HepG2 (cell line): ENCODE results near the gene CUL9. TPM values are rescaled to one million over a fixed set of nuclear protein-coding genes. Genes with fewer than 3 reads are reported as not detected.

Experiments used
- ARHGAP35 ChIP-seq: sonication (generic); formaldehyde crosslinking; IDR thresholded peaks from 2 replicates; pipeline ENCODE4 v1.9.0; 2022; ENCODE audit warnings: mild to moderate bottlenecking, inconsistent platforms, moderate library complexity, missing genetic modification reagents, borderline replicate concordance
- ASH2L ChIP-seq: fragments of 300-600, 200-600 bp; sonication (generic); IDR thresholded peaks from 2 replicates; pipeline ENCODE4 v1.7.0; 2017; ENCODE audit warnings: low read depth, mild to moderate bottlenecking, moderate library complexity, mixed read lengths, low read length; ENCODE audit not compliant: insufficient read length
- FOXA3 ChIP-seq: IDR thresholded peaks from 2 replicates; pipeline ENCODE4 v1.6.1; 2016; ENCODE audit warnings: missing genetic modification reagents, missing compliant biosample characterization
- FOXJ3 ChIP-seq: sonication (generic); formaldehyde crosslinking; IDR thresholded peaks from 2 replicates; pipeline ENCODE4 v1.4.0; 2020; ENCODE audit warnings: missing genetic modification reagents, mild to moderate bottlenecking, borderline replicate concordance
- FOXM1 ChIP-seq: sonication (generic); formaldehyde crosslinking; IDR thresholded peaks from 2 replicates; pipeline ENCODE4 v1.5.0; 2020; ENCODE audit warnings: missing genetic modification reagents
- IRX3 ChIP-seq: sonication (generic); formaldehyde crosslinking; IDR thresholded peaks from 2 replicates; pipeline ENCODE4 v1.8.1; 2023; ENCODE audit warnings: mild to moderate bottlenecking, low read depth, missing genetic modification reagents, borderline replicate concordance
- KAT7 ChIP-seq: IDR thresholded peaks from 2 replicates; pipeline ENCODE4 v1.6.1; 2018; ENCODE audit warnings: borderline replicate concordance, missing compliant biosample characterization
- KDM2A ChIP-seq: sonication (generic); formaldehyde crosslinking; IDR thresholded peaks from 2 replicates; pipeline ENCODE4 v1.4.0; 2020; ENCODE audit warnings: low read depth, missing genetic modification reagents, borderline replicate concordance
- MIER3 ChIP-seq: IDR thresholded peaks from 2 replicates; pipeline ENCODE4 v1.6.1; 2016; ENCODE audit warnings: missing compliant biosample characterization, borderline replicate concordance
- NFKBIZ ChIP-seq: IDR thresholded peaks from 2 replicates; pipeline ENCODE4 v1.6.1; 2018; ENCODE audit warnings: missing genetic modification reagents, missing compliant biosample characterization
- SAP130 ChIP-seq: IDR thresholded peaks from 2 replicates; pipeline ENCODE4 v1.6.1; 2016; ENCODE audit warnings: low read depth
- SCMH1 ChIP-seq: sonication (generic); formaldehyde crosslinking; IDR thresholded peaks from 2 replicates; pipeline ENCODE4 v1.9.0; 2021; ENCODE audit warnings: missing genetic modification reagents, mild to moderate bottlenecking, borderline replicate concordance
- TAF15 ChIP-seq: fragments of 200-400 bp; formaldehyde crosslinking; IDR thresholded peaks from one replicate; pipeline ENCODE4 v1.6.1; 2018; ENCODE audit warnings: mild to moderate bottlenecking, low read depth, low read length; ENCODE audit not compliant: poor library complexity, severe bottlenecking
- ZNF230 ChIP-seq: sonication (generic); formaldehyde crosslinking; IDR thresholded peaks from 2 replicates; pipeline ENCODE4 v1.4.0; 2020; ENCODE audit warnings: mild to moderate bottlenecking, missing genetic modification reagents
- ZNF564 ChIP-seq: sonication (generic); formaldehyde crosslinking; IDR thresholded peaks from 2 replicates; pipeline ENCODE4 v1.8.1; 2023; ENCODE audit warnings: mild to moderate bottlenecking, missing genetic modification reagents
- ZNF792 ChIP-seq: IDR thresholded peaks from 2 replicates; pipeline ENCODE4 v1.6.1; 2016
- ZNF891 ChIP-seq: sonication (generic); formaldehyde crosslinking; IDR thresholded peaks from 2 replicates; pipeline ENCODE4 v1.5.0; 2020; ENCODE audit warnings: mild to moderate bottlenecking, missing genetic modification reagents
- polyA plus RNA-seq, 8 experiments: library from polyadenylated mRNA; depleted of rRNA in 3 of 8; stranded (reverse) in 7 of 8; unstranded in 1 of 8; fragments of >200 nt; fragmentation: Illumina TruSeq in 4 of 8; extraction: Trizol in 4 of 8; gene quantifications; 2 replicates each; pipeline versions ENCODE4 v1.2.1 to v1.2.3, GENCODE V29; 2011 to 2016; ENCODE audit warnings: low read depth in 4 of 8, missing spikeins in 1 of 8, mixed read lengths in 1 of 8; ENCODE audit not compliant: insufficient read depth in 1 of 8
- total RNA-seq, 5 experiments: library from RNA; depleted of rRNA; stranded (reverse); fragments of >200 nt; fragmentation: Illumina TruSeq; extraction: Trizol; gene quantifications; 2 replicates each; pipeline ENCODE4 v1.2.3, GENCODE V29; 2016; ENCODE audit warnings: low read depth in 1 of 5
- TF ChIP-seq, protein P1 (sequence below): sonication (generic); formaldehyde crosslinking; IDR thresholded peaks from 2 replicates; pipeline ENCODE4 v1.4.0; 2020; ENCODE audit warnings: missing genetic modification reagents, borderline replicate concordance
- TF ChIP-seq, protein P2 (sequence below): IDR thresholded peaks from 2 replicates; pipeline ENCODE4 v1.6.1; 2012; ENCODE audit warnings: low read length, improper control_type of control experiment
- TF ChIP-seq, protein P3 (sequence below): sonication (generic); formaldehyde crosslinking; IDR thresholded peaks from 2 replicates; pipeline ENCODE4 v1.4.0; 2020; ENCODE audit warnings: missing genetic modification reagents, low read depth, mild to moderate bottlenecking, borderline replicate concordance
- TF ChIP-seq, protein P4 (sequence below): sonication (generic); formaldehyde crosslinking; IDR thresholded peaks from 2 replicates; pipeline ENCODE4 v1.5.0; 2020; ENCODE audit warnings: missing genetic modification reagents

The CUL9 gene
- total and polyA plus RNA-seq, 2 of the 13 experiments (the other 11 are each of a cell fraction or from before 2014, with no cell fraction given), result 11.4 to 13.7 TPM

DNA sequence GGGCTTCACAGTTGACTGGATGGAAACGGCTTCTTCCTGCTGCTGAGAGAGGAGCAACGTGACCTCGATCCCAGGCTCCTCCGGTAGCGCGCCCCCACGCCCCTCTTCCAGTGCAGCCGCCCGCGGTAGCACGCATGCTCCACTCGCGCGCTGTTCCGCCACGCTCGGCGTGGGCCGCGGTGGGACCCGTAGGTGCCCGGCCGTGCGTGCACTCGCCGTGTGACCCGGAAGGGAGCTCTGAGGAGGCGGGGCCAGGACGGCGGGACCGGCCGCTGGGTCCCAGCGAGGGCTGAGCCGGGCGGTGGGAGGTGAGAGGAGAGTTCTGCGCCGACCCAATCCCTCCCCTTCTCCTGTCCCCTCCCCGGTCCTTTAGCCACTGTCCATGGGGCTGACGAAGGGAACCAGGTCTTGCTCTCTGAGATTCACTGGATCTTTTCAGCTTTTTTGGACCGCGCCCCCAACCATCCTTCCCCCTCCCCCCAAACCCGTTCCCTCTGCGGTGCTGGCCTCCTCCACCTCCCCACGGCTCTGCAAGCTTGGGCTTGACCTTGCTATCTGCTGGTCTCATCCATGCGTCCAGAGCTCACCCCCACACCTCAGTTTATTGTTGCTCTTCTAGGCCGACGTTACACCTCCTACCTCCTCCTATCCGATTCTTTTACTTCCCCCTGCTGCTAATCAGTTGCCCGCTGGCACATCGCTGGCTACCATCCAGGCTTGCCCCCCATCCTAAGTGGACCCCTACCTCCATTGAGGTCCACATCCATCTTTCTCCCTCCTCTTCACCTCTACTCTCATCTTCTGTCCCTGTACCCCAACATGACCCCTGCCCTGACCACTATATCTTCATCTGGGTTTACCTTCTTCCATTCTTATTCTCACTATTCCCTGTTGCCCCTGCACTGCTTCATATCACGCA, at the start of gene CUL9 (continued):
- TF ChIP-seq, protein P1, sequence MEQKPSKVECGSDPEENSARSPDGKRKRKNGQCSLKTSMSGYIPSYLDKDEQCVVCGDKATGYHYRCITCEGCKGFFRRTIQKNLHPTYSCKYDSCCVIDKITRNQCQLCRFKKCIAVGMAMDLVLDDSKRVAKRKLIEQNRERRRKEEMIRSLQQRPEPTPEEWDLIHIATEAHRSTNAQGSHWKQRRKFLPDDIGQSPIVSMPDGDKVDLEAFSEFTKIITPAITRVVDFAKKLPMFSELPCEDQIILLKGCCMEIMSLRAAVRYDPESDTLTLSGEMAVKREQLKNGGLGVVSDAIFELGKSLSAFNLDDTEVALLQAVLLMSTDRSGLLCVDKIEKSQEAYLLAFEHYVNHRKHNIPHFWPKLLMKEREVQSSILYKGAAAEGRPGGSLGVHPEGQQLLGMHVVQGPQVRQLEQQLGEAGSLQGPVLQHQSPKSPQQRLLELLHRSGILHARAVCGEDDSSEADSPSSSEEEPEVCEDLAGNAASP (CRISPR knock-in tag), result peak; percentile 74
- TF ChIP-seq, protein P2, sequence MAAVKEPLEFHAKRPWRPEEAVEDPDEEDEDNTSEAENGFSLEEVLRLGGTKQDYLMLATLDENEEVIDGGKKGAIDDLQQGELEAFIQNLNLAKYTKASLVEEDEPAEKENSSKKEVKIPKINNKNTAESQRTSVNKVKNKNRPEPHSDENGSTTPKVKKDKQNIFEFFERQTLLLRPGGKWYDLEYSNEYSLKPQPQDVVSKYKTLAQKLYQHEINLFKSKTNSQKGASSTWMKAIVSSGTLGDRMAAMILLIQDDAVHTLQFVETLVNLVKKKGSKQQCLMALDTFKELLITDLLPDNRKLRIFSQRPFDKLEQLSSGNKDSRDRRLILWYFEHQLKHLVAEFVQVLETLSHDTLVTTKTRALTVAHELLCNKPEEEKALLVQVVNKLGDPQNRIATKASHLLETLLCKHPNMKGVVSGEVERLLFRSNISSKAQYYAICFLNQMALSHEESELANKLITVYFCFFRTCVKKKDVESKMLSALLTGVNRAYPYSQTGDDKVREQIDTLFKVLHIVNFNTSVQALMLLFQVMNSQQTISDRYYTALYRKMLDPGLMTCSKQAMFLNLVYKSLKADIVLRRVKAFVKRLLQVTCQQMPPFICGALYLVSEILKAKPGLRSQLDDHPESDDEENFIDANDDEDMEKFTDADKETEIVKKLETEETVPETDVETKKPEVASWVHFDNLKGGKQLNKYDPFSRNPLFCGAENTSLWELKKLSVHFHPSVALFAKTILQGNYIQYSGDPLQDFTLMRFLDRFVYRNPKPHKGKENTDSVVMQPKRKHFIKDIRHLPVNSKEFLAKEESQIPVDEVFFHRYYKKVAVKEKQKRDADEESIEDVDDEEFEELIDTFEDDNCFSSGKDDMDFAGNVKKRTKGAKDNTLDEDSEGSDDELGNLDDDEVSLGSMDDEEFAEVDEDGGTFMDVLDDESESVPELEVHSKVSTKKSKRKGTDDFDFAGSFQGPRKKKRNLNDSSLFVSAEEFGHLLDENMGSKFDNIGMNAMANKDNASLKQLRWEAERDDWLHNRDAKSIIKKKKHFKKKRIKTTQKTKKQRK, result no peak
- TF ChIP-seq ZNF230 (CRISPR knock-in tag) (peak; percentile 94), ARHGAP35 (CRISPR knock-in tag) (peak; percentile 94), ZNF564 (CRISPR knock-in tag) (no peak), ZNF792 (peak; percentile 88; the same call in 1 of the 2 replicates), FOXA3 (peak; percentile 68), ZNF891 (no peak), MIER3 (CRISPR knock-in tag) (peak; percentile 87; the same call in 1 of the 2 replicates), SCMH1 (CRISPR knock-in tag) (no peak), FOXJ3 (CRISPR knock-in tag) (no peak), IRX3 (CRISPR knock-in tag) (no peak), NFKBIZ (CRISPR knock-in tag) (peak; percentile 87), ASH2L (peak; percentile 75), SAP130 (CRISPR knock-in tag) (peak; percentile 99), TAF15 (no peak), KAT7 (0 out of 2 replicates have a peak, but pooled peaks have one; percentile 86), FOXM1 (0 out of 2 replicates have a peak, but pooled peaks have one; percentile 21), KDM2A (CRISPR knock-in tag) (peak; percentile 100)
- TF ChIP-seq, protein P3, sequence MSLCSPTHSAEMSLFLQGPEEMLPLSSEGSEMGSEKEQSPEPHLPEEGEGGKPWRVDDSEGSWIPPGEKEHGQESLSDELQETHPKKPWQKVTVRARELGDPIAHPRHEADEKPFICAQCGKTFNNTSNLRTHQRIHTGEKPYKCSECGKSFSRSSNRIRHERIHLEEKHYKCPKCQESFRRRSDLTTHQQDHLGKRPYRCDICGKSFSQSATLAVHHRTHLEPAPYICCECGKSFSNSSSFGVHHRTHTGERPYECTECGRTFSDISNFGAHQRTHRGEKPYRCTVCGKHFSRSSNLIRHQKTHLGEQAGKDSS (CRISPR knock-in tag), result peak; percentile 92
- TF ChIP-seq, protein P4, sequence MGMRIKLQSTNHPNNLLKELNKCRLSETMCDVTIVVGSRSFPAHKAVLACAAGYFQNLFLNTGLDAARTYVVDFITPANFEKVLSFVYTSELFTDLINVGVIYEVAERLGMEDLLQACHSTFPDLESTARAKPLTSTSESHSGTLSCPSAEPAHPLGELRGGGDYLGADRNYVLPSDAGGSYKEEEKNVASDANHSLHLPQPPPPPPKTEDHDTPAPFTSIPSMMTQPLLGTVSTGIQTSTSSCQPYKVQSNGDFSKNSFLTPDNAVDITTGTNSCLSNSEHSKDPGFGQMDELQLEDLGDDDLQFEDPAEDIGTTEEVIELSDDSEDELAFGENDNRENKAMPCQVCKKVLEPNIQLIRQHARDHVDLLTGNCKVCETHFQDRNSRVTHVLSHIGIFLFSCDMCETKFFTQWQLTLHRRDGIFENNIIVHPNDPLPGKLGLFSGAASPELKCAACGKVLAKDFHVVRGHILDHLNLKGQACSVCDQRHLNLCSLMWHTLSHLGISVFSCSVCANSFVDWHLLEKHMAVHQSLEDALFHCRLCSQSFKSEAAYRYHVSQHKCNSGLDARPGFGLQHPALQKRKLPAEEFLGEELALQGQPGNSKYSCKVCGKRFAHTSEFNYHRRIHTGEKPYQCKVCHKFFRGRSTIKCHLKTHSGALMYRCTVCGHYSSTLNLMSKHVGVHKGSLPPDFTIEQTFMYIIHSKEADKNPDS, result no peak
